Erythroblast (primary cell): ENCODE data around the gene GNA12.

Experiments used
- DNase-seq, 2 experiments: peaks; one replicate each; lab custom pipeline; 2025; lab: John Stamatoyannopoulos, UW
- GATA1 ChIP-seq: IDR thresholded peaks from 2 replicates; pipeline ENCODE4 v1.6.1; 2011; ENCODE audit warnings: low read depth, mild to moderate bottlenecking, control low read depth, low read length, moderate library complexity
- POLR2A ChIP-seq: IDR thresholded peaks from 2 replicates; pipeline ENCODE4 v1.6.1; 2011; ENCODE audit warnings: mild to moderate bottlenecking, low read length

The GNA12 gene

DNA sequence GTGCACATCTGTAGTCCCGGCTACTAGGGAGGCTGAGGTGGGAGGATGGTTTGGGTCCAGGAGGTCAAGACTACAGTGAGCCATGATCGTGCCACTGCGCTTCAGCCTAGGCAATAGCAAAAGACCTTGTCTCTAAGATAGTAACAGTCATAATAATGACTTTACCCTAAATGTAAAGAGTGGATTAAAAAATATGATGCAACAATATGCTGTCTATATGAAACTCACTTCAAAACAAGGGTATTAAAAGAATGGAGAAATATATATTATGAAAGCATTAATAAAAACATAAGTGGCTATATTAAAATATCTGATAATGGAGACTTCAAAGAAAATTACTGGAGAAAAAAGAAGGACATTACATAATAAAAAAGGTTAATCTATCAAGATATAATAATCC is 5.7 kb downstream of the GNA12 start:
- DNase-seq: peak in 1 of 2 experiments; percentile 22
- TF ChIP-seq GATA1: no peak
- no peak for TF ChIP-seq POLR2A

DNA sequence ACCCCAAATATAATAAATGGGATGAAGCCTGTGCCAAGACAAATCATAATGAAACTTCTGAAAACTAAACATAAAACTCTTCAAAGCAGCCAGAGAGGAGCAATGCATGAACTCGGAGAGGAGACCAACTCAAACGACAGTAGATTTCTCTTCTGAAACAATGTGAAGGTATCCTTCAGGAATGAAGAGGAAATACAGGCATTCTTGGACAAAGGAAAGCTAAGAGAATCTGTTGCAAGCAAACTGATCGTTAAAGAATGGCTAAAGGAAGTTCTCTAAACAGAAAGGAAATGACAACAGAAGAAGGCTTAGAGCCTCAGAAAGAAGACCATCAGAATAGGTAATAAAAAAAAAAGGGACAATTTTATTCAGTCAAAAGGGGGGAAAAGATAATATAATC is 6.6 kb downstream of the GNA12 start:
- no peak for TF ChIP-seq POLR2A
- DNase-seq: no peak

DNA sequence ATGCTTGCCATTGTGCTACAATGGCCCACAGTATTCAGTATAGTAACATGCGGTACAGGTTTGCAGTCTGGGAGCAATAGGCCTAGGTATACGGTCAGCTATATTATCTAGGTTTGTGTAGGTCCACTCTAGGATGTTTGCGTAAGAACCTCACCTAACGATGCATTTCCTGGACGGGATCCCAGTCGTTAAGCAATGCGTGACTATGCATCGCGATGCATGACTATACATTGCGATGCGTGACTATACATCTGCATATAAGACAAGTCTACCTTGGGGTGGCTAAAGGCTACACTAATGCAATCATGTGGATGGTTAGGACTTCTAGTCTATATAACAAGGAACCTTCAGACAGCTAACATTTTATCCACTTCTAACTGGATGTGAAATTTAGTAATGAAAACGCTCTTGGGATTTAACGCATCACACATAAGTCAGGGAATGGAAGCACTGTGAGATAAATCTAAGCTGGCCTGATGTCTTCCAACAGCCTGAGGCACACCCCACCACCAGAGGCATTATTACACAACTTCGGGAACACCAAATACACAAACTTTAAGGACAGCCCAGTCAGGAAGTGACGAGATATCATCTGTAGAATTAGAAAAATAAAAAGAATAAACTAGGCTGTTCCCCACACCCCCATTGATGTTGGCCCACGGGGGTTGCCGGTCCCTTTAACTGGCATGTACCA is 9.2 kb downstream of the GNA12 start:
- no peak for TF ChIP-seq GATA1
- TF ChIP-seq POLR2A: no peak
- DNase-seq: peak in 1 of 2 experiments; percentile 9

DNA sequence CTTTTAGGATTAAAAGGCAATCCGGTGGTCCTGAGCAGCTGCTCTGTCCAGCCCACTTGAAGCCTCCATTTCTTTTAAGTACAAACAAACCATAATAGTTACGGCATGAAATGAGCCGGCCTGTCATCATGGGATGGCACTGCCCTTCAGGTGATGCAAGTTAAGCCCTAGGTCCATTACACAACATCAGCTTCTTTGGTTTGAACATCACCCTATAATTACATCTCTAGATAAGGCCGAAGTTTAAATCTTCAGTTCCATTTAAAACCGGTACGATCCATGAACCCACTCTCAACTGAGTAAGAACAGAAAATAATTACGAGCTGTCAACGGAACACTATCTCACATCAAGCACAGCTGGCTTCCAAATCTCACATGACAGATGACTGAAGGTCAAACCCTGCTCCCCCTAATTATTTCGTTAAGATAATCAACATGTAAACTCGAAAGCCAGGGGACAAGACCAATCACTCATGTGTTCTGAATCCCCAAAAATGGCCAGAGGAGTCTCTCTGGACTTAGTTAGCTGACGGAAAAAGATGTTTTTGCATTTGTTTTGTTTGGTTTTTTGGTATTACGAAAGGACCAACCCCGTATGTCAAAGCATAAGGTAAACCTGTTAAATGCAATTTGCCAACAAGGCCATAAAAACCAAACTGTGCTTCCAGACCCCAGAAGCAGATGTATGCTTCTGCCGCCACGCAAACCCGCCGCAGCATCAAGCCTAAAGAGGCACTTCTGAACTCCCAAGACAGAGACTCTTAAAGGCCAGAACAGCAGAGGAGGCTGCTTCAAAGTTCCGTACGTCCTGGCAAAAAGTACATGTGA is 10.8 kb downstream of the GNA12 start:
- TF ChIP-seq POLR2A (no peak), GATA1 (no peak)
- DNase-seq: no peak

DNA sequence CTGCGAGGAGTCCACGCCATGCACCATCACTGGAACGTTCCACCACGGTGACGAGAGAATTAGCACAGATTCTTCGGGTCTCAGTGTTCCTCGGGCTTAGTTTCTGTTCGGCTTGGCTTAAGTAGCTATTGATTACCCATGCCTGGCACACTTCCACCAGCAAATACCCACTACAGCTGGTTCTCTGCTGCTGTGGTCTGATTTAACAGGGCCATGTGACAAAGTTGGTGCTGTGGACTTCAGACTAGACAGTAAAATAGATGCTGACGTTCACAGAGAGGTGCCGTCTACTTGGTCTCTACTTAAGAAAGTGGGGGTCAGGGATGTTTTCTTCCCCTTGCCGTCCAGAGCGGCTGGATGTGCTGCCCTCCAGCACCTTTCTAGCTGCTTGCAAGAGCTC is 11.6 kb downstream of the GNA12 start:
- TF ChIP-seq GATA1 (no peak), POLR2A (no peak)
- no peak for DNase-seq

DNA sequence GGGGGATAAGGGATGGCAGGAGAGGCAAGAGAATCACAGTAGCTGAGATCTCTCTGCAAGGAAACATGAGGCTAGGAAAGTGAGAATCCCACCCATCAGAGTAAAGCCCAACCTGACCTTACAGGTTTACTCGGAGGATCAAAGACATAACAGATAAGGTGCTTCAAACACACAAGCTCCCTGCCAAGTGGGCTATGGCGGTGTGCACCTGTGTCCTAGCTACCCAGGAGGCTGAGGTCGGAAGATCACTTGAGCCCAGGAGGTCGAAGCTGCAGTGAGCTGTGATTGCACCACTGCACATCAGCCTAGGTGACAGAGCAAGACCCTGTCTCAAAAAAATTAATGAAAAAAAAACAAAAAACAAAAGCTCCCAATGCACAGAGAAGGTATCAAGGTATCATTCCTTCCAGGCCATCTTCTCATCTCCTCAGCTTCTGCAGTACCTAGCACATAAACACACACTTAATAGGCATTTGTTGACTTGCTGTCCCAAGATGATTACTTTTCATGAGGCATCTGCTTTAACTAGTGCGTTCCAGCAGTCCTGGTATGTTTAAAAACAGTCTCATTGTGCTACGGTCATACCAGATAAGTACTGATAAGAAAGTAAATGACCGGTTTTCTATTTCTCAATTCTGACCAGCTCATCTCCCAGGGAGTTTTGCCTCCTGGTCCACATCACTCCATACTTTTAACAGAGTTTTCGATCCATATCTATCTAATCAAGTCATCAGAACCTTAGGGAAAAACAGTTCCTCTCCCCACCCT is 13.3 kb downstream of the GNA12 start:
- TF ChIP-seq GATA1 (no peak), POLR2A (no peak)
- peak; percentile 26 to 31 for DNase-seq

DNA sequence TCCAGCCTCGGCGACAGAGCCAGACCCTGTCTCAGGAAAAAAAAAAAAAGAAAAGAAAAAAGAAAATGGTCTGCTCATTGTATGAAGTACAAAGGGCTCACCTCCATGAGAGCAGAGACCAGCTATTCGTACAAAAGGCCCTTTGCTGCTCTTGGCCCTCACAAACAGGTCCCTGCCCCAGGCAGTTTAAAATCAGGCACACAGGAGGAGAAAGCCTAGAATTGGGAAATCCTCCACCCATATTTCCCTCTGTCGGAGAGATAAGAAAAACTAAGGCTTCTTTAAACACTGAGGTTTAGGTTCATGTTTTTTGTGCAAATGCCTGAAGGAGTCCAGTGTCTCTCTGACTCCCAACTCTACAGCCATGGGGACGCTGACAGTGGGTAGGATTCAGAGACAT is 15.1 kb downstream of the GNA12 start:
- no peak for DNase-seq
- TF ChIP-seq GATA1: no peak
- no peak for TF ChIP-seq POLR2A

DNA sequence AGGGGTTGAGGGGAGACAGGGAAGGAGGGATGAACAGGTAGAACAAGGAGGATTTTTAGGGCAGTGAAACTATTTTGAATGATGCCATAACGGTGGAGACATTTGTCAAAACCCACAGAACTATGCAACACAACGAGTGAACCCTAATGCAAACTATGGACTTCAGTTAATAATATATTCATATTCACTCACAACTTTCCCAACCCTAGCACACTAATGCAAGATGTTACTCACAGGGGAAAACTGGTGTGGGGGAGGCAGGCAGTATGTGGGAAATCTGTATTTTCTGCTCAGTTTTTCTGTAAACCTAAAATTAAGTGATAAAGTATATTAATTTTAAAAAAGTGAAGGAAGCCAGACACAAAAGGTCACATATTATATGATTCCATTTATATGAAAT is 17.3 kb downstream of the GNA12 start:
- DNase-seq: no peak
- TF ChIP-seq GATA1: no peak
- TF ChIP-seq POLR2A: no peak

DNA sequence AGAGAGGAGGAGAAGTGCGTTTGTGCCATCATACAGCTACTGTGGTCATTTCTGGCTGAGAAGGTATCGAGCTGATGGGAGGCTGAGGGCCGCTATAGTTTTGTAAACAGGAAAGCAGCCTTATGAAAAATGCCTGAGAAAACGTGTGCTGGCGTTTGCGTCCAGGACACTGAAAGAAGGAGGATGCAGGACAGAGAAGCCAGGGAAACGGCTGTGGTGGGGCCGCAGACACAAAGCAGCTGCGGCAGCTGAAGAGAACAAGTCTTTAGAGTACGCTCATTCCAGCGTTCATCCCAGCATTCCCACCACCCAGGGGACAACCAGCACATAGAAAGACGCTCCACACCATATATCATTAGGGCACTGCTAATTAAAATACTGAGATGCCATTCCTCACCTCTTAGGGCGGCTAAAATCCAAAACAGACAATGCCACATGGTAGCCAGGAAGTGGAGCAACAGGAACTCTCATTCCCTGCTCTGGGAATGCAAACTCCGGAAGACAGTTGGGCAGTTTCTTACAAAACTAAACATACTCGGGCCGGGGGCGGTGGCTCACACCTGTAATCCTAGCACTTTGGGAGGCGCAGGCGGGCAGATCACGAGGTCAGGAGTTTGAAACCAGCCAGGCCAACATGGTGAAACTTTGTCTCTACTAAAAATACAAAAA is 18.4 kb downstream of the GNA12 start:
- TF ChIP-seq POLR2A: no peak
- TF ChIP-seq GATA1: no peak
- no peak for DNase-seq

DNA sequence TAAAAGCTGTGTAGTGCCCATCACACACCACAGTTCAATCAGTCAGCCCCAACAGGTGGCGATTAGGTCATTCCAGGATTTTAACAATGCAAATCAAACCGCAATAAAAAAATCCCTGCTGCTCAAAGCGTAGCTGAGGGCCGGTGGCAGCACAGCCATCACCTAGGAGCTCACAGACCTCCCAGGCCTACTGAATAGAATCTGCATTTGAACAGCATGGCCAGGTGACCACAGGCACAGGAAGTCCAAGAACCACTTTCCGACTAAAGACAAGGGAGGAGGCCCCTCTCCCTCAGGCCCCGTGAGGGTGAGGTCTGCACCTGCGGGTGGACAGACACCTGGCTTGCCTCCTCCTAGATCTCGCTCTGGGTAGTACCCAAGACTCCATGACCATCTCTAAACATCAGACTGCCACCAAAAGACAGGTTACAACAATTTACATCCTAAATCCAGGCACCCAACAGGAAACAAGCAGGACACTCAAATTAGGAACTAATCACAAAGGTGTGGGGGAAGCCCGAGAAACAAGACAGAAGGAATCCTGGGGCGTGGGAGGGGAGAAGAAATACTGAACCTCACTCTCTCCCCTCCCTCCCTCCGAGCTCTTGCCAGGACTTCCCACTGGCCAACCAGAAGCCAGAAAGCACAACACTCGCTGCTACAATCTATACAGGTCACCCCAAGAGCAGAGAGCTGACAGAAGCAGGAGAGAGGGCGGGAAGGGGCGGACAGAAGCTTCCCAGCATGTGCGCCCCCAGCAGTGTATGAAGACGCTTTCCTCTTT is 19.2 kb downstream of the GNA12 start:
- TF ChIP-seq POLR2A: no peak
- no peak for TF ChIP-seq GATA1
- DNase-seq: no peak

DNA sequence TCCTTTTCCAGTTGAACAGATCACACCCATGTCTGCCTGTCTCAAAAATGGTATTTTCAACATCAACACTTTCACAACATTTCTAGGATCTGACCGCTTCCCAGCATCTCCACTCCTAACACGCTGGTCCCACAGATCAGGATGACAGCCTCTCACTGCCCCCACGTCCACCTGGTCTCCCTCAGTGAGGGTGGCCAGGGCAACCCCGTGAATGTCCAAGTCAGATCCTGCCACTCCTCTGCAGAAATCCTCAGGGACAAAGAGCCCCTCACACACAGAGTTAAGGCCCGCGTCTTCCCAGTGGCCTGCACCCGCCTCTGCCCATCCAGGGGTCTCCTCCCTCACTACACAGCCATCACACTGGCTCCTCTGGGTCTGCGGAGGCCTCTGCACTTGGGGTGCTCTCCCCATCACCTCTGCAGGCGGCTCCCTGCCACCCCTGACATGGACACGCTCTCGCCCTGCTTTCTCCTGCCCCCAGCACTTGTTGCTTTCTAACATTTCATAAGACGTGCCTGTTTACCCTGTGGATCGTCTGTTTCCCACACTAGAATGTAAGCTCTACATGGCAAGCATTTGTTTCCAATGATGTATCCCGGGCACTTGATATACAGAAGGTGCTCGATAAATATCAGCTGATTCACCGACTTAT is 20.0 kb downstream of the GNA12 start:
- no peak for DNase-seq
- TF ChIP-seq POLR2A: no peak
- no peak for TF ChIP-seq GATA1

DNA sequence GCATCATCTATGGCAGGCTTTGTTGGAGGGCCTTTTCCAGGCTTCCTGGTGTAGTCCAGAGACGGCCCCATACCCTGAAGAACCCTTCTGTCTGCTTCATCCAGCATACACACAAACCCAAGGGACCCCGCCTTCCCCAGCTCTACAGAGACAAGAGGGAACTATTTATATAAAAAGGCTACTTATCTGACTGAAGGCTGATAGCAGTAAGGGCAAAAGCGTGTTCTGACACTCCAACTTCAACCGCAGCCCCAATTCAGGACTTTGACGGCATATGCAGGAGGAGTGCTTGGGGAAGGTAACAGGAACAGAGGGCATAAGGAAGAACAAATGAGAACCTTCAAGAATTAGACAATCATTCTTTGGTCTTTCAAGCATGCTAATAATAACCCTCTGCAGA is 21.0 kb downstream of the GNA12 start:
- TF ChIP-seq POLR2A (no peak), GATA1 (no peak)
- DNase-seq: peak; percentile 11 to 24
